Measurements from ENCODE around the gene P2RY11.

GRCh38 chr19:10095948-10096614, 15.4 kb upstream of the P2RY11 start:
- TF ChIP-seq CTCF (conservative IDR thresholded peaks at IDR 0.05), result no peak
- TF ChIP-seq ZFX (IDR thresholded peaks at IDR 0.05), result peak; percentile 80; the same call in 1 of the 2 replicates

Measured in C4-2B (cell line).